Nucleus accumbens (tissue), 56 donors: ENCODE measurements around the gene A4GNT.
"Not testable (repeated sequence)": the region's sequence is repeated elsewhere in the genome, so short reads cannot be mapped to it uniquely, and the experiment has no call there.

Source experiments
- DNase-seq, 56 donors: peaks; one replicate each; lab custom pipeline; 2025; lab: John Stamatoyannopoulos, UW

A4GNT gene

DNA sequence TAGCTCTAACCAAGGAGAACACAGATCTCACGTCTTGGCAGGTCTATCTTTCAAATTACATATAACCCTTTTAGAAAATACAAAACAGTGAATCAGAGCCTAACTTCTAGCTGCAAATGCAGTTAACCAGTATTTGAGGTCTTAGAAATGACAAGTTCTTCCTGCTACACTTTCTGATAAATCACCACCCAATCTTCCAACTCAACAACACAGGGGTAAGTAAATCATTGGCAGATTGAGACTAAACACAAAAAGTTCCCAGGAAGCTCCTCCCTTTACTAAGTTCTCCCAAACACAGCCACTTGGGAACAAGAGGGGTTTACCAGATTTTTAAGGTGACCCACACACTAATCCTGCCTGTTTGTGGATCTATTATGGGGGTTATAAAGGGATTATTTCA lies at the start of gene A4GNT:
Gene A4GNT, minus strand, starts transcription at position 152 of the 400 bp plus-strand sequence. CDS start 1,134 bp downstream, outside the sequence.
- DNase-seq = no peak

DNA sequence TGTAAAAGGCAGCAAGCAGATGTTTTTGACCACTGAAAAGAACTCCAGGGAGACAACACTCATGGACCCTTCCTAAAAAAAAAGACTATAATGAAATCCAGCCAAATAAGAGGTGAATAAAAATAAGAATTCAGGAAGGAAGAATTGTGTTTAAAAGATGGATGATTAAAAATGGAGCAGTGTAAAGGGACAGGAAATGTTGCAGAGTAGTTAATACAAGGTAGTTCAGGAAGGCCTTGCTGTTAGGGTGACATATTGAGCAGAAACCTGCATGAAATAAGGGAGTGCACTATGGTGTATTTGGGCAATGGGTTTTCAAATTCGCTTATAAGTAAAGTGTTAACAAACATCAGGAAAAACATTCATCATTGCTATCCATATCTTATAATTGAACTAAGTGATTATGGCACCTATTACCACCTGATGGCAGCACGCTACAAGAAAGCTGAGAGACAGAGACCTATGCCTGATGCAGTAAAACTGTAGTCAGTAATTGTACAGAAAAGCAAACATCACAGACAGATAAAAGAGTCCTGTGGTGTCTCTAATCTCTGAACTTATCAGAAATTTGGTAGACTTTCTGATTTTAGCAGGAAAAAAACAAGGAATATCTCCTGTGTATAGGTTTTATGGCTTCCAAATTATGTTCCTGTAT lies 48.3 kb upstream of the A4GNT start:
- DNase-seq = peak in 9 of 56 donors; percentile 3 to 58 (median 7)

DNA sequence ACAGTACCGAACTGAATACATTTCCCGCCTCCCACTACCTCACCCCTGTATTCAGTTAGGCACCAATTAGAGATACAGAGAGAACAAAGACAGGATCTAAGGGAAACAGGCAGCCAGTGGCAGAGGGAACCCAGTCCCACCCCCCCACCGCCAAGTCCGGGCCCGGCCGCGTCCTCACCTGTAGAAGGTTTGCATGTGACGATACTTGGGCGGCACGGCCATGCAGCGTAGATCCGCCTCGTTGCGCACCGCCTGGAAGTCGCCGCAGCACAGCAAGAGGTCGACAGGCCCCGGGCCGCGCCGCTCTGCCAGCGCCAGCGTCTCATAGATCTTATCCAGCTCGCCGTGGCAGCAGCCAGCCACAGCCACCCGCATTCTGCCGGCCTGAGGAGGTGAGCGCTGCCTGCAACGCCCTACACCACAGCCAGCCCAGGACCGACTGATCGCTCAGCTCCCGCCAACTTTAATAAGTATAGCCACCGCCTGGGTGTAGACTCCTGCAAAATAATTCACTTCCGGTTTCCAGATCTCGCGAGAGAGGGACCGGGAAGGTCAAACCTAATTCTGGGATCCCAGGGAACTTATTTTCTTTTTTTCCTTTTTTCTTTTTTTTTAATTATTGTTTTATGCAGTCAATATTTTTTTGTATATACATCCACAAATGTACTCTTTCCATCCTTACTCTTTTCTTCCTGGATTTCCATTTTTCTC lies 42.4 kb upstream of the A4GNT start, which contains the start of gene DBR1:
Gene DBR1, minus strand, starts transcription at position 501 of the 711 bp plus-strand sequence. Its CDS starts 126 bp downstream, at position 375.
- peak in 54 of 56 donors; percentile 2 to 79 (median 50) for DNase-seq

DNA sequence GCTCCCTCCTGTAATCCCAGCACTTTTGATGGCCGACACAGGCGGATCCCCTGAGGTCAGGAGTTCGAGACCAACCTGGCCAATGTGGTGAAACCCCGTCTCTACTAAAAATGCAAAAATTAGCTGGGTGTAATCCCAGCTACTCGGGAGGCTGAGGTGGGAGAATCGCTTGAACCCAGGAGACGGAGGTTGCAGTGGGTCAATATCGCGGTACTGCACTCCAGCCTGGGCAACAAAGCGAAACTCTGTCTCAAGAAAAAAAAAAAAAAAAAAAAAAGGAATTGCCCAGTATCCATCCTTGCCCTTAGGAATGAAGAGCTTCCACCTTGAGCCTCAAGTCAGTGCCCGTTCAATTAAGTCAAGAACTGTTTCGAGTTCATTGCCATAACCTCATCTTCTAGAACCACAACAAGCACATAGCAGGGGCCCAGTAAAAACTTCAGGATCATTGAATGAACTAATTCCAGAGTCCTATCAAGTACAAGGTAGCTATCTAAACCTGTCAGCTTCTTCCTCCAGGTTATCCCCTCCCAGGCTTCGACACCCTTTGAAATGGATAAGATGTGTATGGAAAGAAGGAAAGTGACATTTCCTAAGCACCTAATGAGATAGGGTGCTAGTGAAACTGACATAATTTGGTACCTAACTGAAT lies 41.7 kb upstream of the A4GNT start:
- no peak for DNase-seq

DNA sequence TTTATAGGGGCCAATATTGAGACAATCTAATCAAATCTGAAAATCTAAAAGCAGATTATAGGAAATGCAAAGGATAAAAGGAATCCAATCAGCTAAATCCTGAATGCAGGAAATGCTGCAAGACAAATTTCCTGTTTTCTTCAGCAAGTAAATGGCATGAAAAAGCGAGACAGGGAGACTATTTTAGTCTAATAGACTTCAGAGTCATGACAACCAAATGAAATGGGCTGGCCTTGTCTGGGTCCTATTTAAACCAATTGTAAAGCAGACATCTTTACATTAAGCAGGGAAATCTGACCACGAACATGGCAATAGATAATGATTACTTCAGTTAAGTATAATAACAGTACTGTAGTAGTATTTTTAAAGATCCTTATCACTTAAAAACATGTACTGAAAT lies 40.4 kb upstream of the A4GNT start:
- no peak for DNase-seq

DNA sequence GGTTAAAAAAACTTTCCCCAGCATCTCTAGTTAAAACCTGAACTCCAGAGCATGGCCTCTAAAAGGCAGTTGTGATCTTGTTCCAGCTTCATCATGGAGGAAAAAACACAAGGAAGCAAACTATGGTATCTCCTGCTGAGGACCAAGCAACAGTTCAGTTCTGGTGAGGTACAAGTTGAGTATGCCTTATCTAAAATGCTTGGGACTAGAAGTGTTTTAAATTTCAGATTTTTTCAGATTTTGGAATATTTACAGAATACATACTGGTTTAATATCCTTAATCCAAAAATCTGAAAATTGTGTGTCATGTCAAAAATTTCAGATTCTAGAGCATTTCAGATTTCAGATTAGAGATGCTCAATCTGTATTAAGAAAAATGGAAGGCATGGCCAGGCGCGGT lies 32.9 kb upstream of the A4GNT start:
- DNase-seq = no peak

DNA sequence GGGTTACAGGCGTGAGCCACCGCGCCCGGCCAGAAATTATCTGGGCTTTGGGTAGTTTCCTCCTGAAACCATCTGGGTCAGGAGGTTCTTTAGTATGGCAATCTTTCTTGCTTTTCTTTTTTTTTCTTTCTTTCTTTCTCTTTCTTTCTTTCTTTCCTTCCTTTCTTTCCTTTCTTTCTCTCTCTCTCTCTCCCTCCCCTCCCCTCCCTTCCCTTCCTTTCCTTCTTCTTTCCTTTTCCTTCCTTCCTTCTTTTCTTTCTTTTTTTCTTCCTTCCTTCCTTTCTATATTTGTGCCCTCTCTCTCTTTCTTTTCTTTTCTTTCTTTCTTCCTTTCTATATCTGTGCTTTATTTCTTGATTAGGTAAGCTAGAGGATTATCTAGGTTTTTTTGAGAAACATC lies 25.6 kb upstream of the A4GNT start:
- DNase-seq = no peak

DNA sequence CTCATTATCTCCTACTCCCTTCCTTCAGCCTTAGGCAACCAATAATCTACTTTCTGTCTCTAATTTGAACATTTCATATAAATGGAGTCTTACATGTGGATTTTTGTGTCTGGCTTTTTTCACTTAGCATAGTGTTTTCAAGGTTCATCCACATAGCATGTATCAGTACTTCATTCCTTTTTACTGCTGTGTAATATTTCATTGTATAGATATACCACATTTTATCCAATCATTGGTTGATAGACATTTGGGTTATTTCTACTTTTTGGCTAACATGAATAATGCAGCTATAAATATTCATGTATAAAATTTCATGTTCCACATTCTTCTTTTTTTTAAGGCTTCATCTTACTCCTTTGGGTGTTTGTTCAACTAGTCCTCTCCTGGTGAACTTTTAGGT lies 22.3 kb upstream of the A4GNT start:
- DNase-seq = no peak

DNA sequence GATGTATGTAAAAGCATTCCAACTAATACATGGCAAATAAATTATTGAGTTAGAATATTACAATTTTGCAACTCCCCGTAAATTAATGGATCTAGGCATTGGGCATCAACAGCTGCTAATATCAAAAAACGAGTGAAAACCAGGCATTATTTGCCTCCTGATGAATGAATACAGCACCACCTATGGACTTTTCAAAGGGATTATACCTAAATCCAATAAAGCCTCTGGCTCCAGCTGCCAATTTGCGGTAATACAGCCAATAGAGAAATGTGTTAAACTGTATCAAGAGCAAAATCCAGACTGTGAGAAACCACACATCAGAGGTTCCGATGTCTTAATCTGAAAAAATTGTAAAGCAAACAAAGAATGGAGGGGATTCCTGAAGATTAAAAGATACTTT lies 16.3 kb upstream of the A4GNT start:
- DNase-seq = no peak

DNA sequence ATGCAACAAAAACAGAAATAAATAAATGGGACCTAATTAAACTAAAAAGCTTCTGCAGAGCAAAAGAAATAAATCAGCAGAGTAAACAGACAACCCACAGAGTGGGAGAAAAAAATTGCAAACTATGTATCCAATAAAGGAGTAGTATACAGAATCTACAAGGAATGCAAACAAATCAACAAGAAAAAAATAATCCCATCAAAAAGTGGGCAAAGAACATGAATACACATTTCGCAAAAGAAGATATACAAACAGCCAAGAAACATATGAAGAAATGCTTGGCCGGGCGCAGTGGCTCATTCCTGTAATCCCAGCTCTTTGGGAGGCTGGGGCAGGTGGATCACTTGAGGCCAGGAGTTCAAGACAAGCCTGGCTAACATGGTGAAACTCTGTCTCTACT lies 10.0 kb upstream of the A4GNT start:
- DNase-seq = not testable (repeated sequence)

DNA sequence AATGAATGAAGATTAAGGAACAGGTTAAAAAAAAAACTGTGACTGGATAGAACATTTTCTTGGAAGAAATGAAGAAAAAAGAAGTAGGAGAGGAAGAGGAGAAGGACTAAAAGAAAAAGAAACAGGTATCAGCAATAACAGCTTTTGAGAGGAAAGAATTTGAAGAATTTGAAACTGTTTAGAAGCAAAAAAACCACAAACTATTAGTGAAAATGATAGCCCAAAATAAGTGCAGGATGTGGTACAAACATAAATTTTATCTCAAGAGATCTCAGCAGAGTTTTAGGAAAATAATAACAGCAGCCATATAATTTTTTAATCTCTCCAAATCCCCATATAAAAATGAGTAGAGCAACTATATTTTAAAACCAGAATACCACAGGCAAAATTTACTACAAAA lies 8.8 kb upstream of the A4GNT start:
- no peak for DNase-seq

DNA sequence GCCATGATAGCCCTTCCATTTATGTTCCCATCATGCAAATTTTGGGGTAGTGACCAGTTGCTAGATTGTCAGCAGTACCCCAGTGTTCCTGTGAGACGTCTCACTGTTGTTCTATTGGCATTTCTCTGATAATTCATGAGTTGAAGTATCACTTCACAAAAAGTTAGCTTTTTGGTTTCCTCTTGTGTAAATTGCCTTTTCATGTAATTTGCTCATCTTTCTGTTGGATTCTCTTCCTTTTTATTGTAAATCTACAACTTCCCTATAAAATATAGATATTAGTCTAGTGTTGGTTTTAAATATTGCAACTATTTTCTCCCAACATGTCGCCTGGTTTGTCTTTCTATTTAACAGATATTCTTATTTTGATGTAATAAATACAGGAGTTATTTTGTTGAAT lies 7.5 kb upstream of the A4GNT start:
- no peak for DNase-seq

DNA sequence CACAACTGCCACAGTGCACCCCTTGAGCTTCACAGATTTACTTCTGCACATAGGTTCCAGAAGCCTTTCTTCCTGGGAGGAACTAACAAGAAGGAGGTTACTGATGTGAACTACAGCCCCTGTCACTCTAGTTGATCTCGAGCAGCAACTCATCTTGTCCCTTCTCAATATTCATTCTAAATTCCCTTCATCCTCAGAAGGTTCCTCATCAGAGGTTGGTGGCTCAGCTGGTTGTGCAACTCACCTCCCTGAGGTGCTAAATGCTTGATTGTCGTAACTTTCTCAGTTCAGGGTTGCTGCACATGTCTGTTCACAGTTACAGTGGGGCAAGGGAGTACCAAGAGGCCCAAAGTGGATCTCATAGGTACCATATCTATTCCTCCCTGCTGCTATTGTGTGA lies 5.7 kb upstream of the A4GNT start:
- no peak for DNase-seq

DNA sequence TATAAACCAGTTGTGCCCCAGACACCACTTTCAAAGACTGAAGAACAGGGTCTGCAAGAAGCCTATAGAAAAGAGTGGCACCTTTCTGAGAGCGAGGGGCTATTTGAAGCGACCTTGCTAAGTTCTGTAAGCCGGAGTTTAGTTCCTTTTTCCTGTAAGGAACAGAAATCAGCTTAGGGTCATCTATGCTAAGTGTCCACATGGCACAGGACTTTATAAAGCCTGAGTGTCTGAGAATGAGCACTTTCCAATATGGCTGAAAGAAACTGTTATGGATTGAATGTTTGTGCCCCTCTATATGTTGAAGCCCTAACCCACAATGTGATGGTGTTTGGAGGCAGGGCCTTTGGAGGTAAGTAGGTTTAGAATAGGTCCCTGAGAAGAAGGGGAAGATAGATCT lies 4.0 kb upstream of the A4GNT start:
- DNase-seq = no peak

DNA sequence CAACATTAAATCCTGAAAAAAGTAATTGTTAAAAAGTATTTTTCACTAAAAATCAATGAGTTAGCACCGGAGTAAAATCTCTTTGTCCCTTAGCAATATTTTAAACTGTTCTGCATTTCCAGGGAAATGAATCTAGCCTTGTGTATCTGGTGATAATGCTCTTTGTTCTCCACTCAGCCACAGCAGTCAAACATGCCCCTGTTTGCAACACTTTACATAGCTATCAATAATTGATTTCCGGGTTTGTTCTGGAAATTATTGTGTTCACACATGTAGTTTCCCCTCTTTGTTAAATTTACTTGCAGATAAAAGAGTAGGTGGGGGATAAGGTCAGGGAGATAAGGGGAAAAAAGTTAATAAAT lies 3.6 kb upstream of the A4GNT start:
- DNase-seq = no peak

DNA sequence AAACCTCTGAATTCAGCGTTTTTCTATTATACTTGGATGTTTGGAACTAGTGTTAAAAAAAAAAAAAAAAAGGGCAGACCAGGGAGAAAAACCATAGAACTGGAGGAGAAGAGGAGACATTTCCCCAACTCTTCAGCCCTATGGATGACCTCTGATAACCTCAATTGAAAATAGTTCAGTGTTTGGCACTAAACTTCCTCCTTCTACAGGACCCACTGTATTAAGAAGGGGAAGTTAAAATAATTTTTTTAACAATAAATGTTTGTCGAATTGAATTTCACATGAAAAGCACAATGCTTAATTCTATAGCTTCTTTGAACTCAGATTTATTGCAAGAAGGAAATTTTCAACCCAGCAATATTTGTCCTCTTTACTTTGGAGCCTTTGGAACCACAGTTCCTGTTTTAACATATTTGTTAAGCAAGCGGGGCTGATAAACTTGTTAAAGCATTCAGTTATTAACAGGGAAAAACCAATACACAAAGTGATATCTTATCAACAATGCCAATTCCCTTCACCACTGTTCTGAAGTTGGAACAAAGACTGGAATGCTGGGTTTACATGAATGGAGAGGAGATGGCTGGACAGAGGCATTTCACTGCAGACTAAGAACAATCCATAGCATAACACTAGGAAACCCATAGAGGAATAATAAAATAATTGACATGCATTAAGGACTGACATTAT lies 3.1 kb upstream of the A4GNT start:
- no peak for DNase-seq

DNA sequence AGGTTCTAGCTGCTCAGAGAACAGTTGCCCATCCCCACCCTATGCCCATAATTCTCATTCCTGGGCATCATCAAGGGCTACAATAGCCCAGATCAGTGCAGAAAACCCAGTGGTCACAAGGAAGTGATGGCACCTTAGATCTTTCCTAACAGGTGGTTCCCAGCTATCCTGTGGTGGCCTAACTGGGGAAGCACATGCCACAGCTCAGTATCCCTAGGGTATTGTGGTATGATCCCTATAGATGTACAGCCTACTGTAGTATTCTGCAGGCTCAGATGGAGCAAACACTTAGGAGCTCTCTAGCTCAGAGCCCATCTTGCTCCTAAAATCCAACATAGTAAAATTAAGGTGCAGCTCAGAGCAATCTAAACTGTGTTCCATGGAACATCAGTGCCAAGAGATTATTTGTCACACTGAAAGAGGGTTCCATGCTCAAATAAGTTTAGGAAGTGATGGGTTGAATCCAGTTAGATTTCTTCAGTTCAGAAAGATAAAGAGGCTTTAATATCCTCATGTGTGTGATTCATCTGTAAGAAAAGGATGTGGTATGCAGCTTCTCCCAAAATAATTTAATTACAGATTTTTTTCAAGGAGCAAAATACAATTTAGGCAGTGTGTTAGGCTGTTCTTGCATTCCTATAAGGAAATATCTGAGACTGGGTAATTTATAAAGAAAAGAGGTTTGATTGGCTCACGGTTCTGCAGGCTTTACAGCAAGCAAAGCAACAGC lies 4.4 kb downstream of the A4GNT start:
- DNase-seq = no peak

DNA sequence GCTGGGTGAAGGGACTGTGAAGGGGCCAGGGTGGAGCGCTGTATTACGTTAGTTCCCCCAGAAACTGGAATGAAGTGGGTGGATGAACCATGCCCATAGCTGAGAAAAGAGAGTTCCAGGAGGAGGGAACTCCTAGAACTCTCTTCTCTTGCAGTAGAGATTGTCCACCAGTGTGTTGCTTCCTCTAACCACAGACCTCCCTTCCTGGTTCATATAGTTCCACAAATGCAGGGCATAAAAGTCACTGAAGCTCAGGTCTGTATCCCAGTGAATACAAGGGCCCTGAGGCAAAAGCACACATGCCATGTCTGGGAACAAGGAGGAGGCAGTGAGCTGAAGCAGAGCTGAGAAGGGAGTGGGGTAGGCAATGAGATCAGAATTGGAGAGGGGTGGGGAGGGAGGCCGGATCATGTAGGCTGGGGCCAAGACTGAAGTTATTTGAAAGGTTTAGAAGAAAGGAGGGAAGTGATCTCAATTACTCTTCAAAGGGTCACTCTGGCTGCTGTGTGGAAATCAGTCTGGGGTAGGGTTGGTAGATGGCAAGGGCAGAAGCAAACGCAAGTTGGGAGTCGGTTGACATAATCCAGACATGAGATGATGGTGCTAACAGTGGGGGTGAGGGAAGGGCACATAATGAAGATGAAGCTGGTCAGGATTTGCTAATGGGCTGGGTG lies 6.5 kb downstream of the A4GNT start:
- DNase-seq = no peak

DNA sequence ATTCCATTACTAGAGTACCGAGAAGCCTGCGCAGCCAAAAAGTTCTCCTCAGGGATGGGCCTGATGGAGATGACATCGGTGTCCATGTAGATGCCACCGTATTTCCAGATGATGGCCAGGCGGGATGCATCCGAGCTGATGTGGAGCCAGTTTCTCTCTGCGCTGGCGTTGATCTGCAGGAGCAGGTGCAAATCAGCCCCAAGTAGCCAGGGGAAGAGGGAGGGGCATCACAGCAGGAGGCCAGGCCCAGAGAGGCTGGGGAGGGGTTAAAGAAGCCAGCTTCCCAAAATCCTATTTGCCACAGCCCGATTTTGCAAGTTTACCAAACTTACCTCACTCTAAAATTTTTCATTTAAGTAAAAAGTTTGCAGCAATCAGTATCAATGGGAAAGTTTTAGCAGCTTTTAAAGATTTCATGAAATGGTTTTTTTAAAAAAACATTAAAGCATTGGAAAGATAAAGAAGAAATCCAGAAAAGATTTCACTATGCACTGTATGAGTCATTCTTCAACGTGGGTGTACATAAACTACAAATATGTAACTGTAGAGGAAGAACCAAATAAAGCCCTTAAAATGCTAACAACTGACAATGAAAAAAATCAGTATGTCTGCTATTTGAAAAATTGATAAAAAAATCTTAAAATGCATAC lies 7.4 kb downstream of the A4GNT start:
- DNase-seq = no peak
